AG10803 (cell line): ENCODE measurements around the gene NMNAT1.

Experiments used
- DNase-seq: peaks from one replicate; pipeline ENCODE4 v3.0.0; 2010; ENCODE audit warnings: low read depth
- H3K4me3 ChIP-seq: 2 replicates; pipeline ENCODE4 v1.5.1; 2011; ENCODE audit warnings: mild to moderate bottlenecking, low read length, control low read depth
- CTCF ChIP-seq: conservative IDR thresholded peaks from 2 replicates; pipeline ENCODE4 v1.5.1; 2011; ENCODE audit warnings: mild to moderate bottlenecking, low read length, control low read depth, inconsistent platforms

Gene NMNAT1

GRCh38 chr1:9904596-9904995 lies 38.7 kb upstream of the NMNAT1 start:
- no peak for TF ChIP-seq CTCF
- DNase-seq = peak; percentile 25
- H3K4me3 ChIP-seq = no peak overlapping the region

GRCh38 chr1:9905010-9905409 lies 38.3 kb upstream of the NMNAT1 start:
- no peak overlapping the region for H3K4me3 ChIP-seq
- TF ChIP-seq CTCF = no peak
- DNase-seq = peak; percentile 29

GRCh38 chr1:9906466-9906865 lies 36.8 kb upstream of the NMNAT1 start:
- no peak for DNase-seq
- TF ChIP-seq CTCF = no peak
- H3K4me3 ChIP-seq = no peak overlapping the region

- no peak for DNase-seq
- no peak overlapping the region for H3K4me3 ChIP-seq
- TF ChIP-seq CTCF = no peak
These were observed 35.8 kb upstream of the NMNAT1 start for GRCh38 chr1:9907441-9907840.

- peak overlapping the region; percentile 74 for H3K4me3 ChIP-seq
- no peak for TF ChIP-seq CTCF
- no peak for DNase-seq
These were observed 34.4 kb upstream of the NMNAT1 start for GRCh38 chr1:9908871-9909233.

GRCh38 chr1:9909234-9910046 lies 33.8 kb upstream of the NMNAT1 start:
- H3K4me3 ChIP-seq = peak overlapping the region; percentile 74
- DNase-seq = no peak
- TF ChIP-seq CTCF = no peak

- H3K4me3 ChIP-seq = peak within 1 kb of the TSS; percentile 77
- no peak for DNase-seq
- no peak for TF ChIP-seq CTCF
These were observed 33.2 kb upstream of the NMNAT1 start, which contains the start of gene CTNNBIP1 for GRCh38 chr1:9910076-9910422. Gene CTNNBIP1 (minus strand): TSS chr1:9910269. CDS start chr1:9872064, 38,205 bp downstream.
